GM12865 (cell line): ENCODE data around the gene CFAP77.

Experiments
- DNase-seq: peaks from one replicate; pipeline ENCODE4 v3.0.0; 2010; ENCODE audit warnings: low read depth
- H3K4me3 ChIP-seq: 2 replicates; pipeline ENCODE4 v1.5.1; 2011; ENCODE audit warnings: mild to moderate bottlenecking, low read depth, low read length, control low read depth
- CTCF ChIP-seq: IDR thresholded peaks from 2 replicates; pipeline ENCODE4 v1.5.1; 2011; ENCODE audit warnings: low read length, control low read depth, low read depth, inconsistent platforms; ENCODE audit not compliant: insufficient read depth; ENCODE audit errors: missing control alignments

The CFAP77 gene

GRCh38 chr9:132498531-132499210, 88.7 kb downstream of the CFAP77 start:
- no peak for DNase-seq
- TF ChIP-seq CTCF = no peak
- H3K4me3 ChIP-seq = no peak overlapping the region

- no peak for TF ChIP-seq CTCF
Observed at GRCh38 chr9:132499251-132499650, 89.2 kb downstream of the CFAP77 start.

GRCh38 chr9:132500193-132500592, 90.2 kb downstream of the CFAP77 start:
- DNase-seq = no peak
- no peak for TF ChIP-seq CTCF
- H3K4me3 ChIP-seq = no peak overlapping the region

More at GRCh38 chr9:132499251-132499650, 89.2 kb downstream of the CFAP77 start:
- no peak for DNase-seq
- H3K4me3 ChIP-seq = no peak overlapping the region

GRCh38 chr9:132502480-132502879, 92.5 kb downstream of the CFAP77 start:
- DNase-seq = no peak
- H3K4me3 ChIP-seq = no peak overlapping the region
- TF ChIP-seq CTCF = no peak

GRCh38 chr9:132503116-132503515, 93.1 kb downstream of the CFAP77 start:
- DNase-seq = no peak
- H3K4me3 ChIP-seq = no peak overlapping the region
- TF ChIP-seq CTCF = no peak

GRCh38 chr9:132504488-132504887, 94.5 kb downstream of the CFAP77 start:
- no peak for DNase-seq
- H3K4me3 ChIP-seq = no peak overlapping the region
- TF ChIP-seq CTCF = no peak
